Spleen (tissue), 11 donors: Measurements from ENCODE around the gene IQCB1. TPM values are rescaled to one million over a fixed set of nuclear protein-coding genes. Genes with fewer than 3 reads are reported as not detected.
"Not testable (repeated sequence)": the region's sequence is repeated elsewhere in the genome, so short reads cannot be mapped to it uniquely, and the experiment has no call there.

Experiments
- DNase-seq: peaks from one replicate; pipeline ENCODE4 v3.0.0-alpha.2; 2020
- H3K27ac ChIP-seq, 8 donors: fragments of 200-600 bp; sonication (generic) in 7 of 8; 1 replicate in 4 of 8; 2 replicates in 4 of 8; pipeline versions ENCODE4 v1.5.0 to v1.8.0; 2016 to 2021; ENCODE audit warnings: inconsistent platforms in 4 of 8, mild to moderate bottlenecking in 4 of 8, moderate library complexity in 1 of 8
- H3K27me3 ChIP-seq, 7 donors: fragments of 200-600 bp; sonication (generic) in 6 of 7; replicated peaks in 1 of 7; 1 replicate in 4 of 7; 2 replicates in 3 of 7; pipeline versions ENCODE4 v1.5.0 to v1.8.0; 2016 to 2021; ENCODE audit warnings: inconsistent platforms in 3 of 7, mild to moderate bottlenecking in 1 of 7
- H3K36me3 ChIP-seq, 6 donors: fragments of 200-600 bp; sonication (generic) in 5 of 6; 1 replicate in 4 of 6; 2 replicates in 2 of 6; pipeline versions ENCODE4 v1.5.0 to v1.8.0; 2016 to 2021; ENCODE audit warnings: inconsistent platforms in 2 of 6
- H3K4me1 ChIP-seq, 6 donors: fragments of 200-600 bp; sonication (generic) in 5 of 6; 1 replicate in 3 of 6; 2 replicates in 3 of 6; pipeline versions ENCODE4 v1.5.0 to v1.8.0; 2016 to 2021; ENCODE audit warnings: inconsistent platforms in 3 of 6
- H3K4me3 ChIP-seq, 8 donors: fragments of 200-600 bp; sonication (generic) in 7 of 8; 1 replicate in 4 of 8; 2 replicates in 4 of 8; pipeline versions ENCODE4 v1.5.0 to v1.8.0; 2016 to 2021; ENCODE audit warnings: inconsistent platforms in 4 of 8, mild to moderate bottlenecking in 4 of 8, moderate library complexity in 2 of 8
- H3K9me3 ChIP-seq, 8 donors: fragments of 200-600 bp; sonication (generic) in 7 of 8; 1 replicate in 4 of 8; 2 replicates in 4 of 8; pipeline versions ENCODE4 v1.5.0 to v1.8.0; 2016 to 2021; ENCODE audit warnings: inconsistent platforms in 4 of 8
- CTCF ChIP-seq, 11 experiments: fragments of 200-600 bp in 7 of 11; fragments of 450-650 bp in 4 of 11; sonication (generic) in 4 of 11; IDR thresholded peaks in 8 of 11; conservative IDR thresholded peaks in 3 of 11; 1 replicate in 7 of 11; 2 replicates in 4 of 11; pipeline versions ENCODE4 v1.4.0 to v1.8.0; 2016 to 2021; ENCODE audit warnings: antibody characterized with exemption in 11 of 11, inconsistent platforms in 4 of 11, mild to moderate bottlenecking in 1 of 11
- POLR2A ChIP-seq, 3 donors: fragments of 450-650 bp; IDR thresholded peaks; one replicate each; pipeline ENCODE4 v1.5.1; 2017; ENCODE audit warnings: antibody characterized with exemption in 3 of 3, mild to moderate bottlenecking in 1 of 3
- POLR2AphosphoS5 ChIP-seq, 3 donors: sonication (generic); formaldehyde crosslinking; IDR thresholded peaks; one replicate each; pipeline ENCODE4 v1.5.1; 2017; ENCODE audit warnings: antibody characterized with exemption in 3 of 3
- WGBS, 5 donors: extraction: QIAGEN DNeasy Blood & Tissue Kit in 3 of 5; methylation state at CpG; one replicate each; pipeline versions ENCODE4 v1.1.5 to v1.1.7; 2013 to 2018; 5-methylcytosine and 5-hydroxymethylcytosine counted together
- intact Hi-C: fragments of 100-400 bp; cut with DNase I; formaldehyde crosslinking; loops from one replicate; pipeline ENCODE4 v1.15.0; 2023; ENCODE audit warnings: low total_unique reads
- polyA plus RNA-seq, 3 donors: library from polyadenylated mRNA; stranded (reverse); fragments of 200-250 nt; gene quantifications; one replicate each; pipeline ENCODE4 v1.2.1, GENCODE V29; 2013
- total RNA-seq, 7 donors: library from RNA; depleted of rRNA in 3 of 7; stranded (reverse); fragments of >200 nt in 3 of 7; fragmentation: NEBNext Ultra II Directional in 4 of 7; extraction: Animal tissue kit (Norgen Biotek cat#: 25700) in 4 of 7; gene quantifications; one replicate each; pipeline versions ENCODE4 v1.1.0 to v1.2.1, GENCODE V29; 2016 to 2021
- donor health status: healthy with polysubstance abuse.
- donor health status: DM: no; HTN: no; CAD: no; lungs with moderate emphysema.
- donor health status: DM: no; HTN: no; CAD: no.
- donor health status: Bipolar disorder and iron deficiency.
- donor health status: healthy.
- donor health status: DM: no; HTN: no; CAD: no.
- donor health status: DM: yes; HTN: yes; CAD: no.

The IQCB1 gene
- total and polyA plus RNA-seq, 10 donors, result 14.9 to 39.1 (median 26.5) TPM

GRCh38 chr3:121796970-121797369 lies 37.9 kb downstream of the IQCB1 start:
- Histone ChIP-seq H3K4me1 (peaks cover 0 to 29% (median 10%) of the 10 kb centered on the region in 6 donors), H3K9me3 (no peaks in the 10 kb centered on the region), H3K27me3 (no peaks in the 10 kb centered on the region), H3K27ac (no peak overlapping the region), H3K36me3 (peaks cover 0 to 50% (median 3%) of the 10 kb centered on the region in 6 donors), H3K4me3 (no peak overlapping the region)
- TF ChIP-seq POLR2AphosphoS5 (IDR thresholded peaks at IDR 0.05) (no peak), POLR2A (IDR thresholded peaks at IDR 0.05) (no peak), CTCF (IDR thresholded peaks at IDR 0.05 in 8 of 11, conservative IDR thresholded peaks at IDR 0.05 in 3 of 11) (no peak)
- intact Hi-C loops, result no loop called here
- no peak for DNase-seq
- 41 to 54% (median 46%) methylated on average over 1 of the region's 1 CpG for WGBS, 5 donors

- Histone ChIP-seq H3K9me3 (no peaks in the 10 kb centered on the region), H3K27ac (peak overlapping the region; percentile 6 to 76 (median 58)), H3K4me3 (no peak overlapping the region), H3K4me1 (peaks cover 0 to 29% (median 10%) of the 10 kb centered on the region in 6 donors), H3K36me3 (peaks cover 0 to 69% (median 10%) of the 10 kb centered on the region in 6 donors), H3K27me3 (no peaks in the 10 kb centered on the region)
- no peak for TF ChIP-seq POLR2AphosphoS5 (IDR thresholded peaks at IDR 0.05)
- no peak for TF ChIP-seq CTCF (IDR thresholded peaks at IDR 0.05 in 8 of 11, conservative IDR thresholded peaks at IDR 0.05 in 3 of 11)
- TF ChIP-seq POLR2A (IDR thresholded peaks at IDR 0.05), result no peak
- 56 to 80% (median 70%) methylated on average over 2 of the region's 2 CpGs for WGBS, 5 donors
- no peak for DNase-seq
- intact Hi-C loops, result no loop called here
These were observed 40.4 kb downstream of the IQCB1 start for GRCh38 chr3:121794264-121794983.

- Histone ChIP-seq H3K9me3 (no peaks in the 10 kb centered on the region), H3K36me3 (peaks cover 0 to 70% (median 20%) of the 10 kb centered on the region in 6 donors), H3K4me1 (peaks cover 0 to 29% (median 10%) of the 10 kb centered on the region in 6 donors), H3K27me3 (no peaks in the 10 kb centered on the region), H3K27ac (peak overlapping the region in 7 of 8 donors; percentile 9 to 76 (median 61)), H3K4me3 (no peak overlapping the region)
- intact Hi-C loops, result no loop called here
- TF ChIP-seq CTCF (IDR thresholded peaks at IDR 0.05 in 8 of 11, conservative IDR thresholded peaks at IDR 0.05 in 3 of 11) (no peak), POLR2A (IDR thresholded peaks at IDR 0.05) (no peak), POLR2AphosphoS5 (IDR thresholded peaks at IDR 0.05) (no peak)
- 77 to 84% (median 80%) methylated on average over 3 of the region's 3 CpGs for WGBS, 5 donors
- DNase-seq, result no peak
These were observed 41.8 kb downstream of the IQCB1 start for GRCh38 chr3:121793078-121793477.

GRCh38 chr3:121786485-121786884 lies 48.4 kb downstream of the IQCB1 start:
- 94 to 99% (median 96%) methylated on average over 2 of the region's 2 CpGs for WGBS, 5 donors
- H3K36me3 ChIP-seq, result peaks cover 0 to 96% (median 41%) of the 10 kb centered on the region in 6 donors

GRCh38 chr3:121782784-121783183 lies 52.1 kb downstream of the IQCB1 start:
- H3K4me3 ChIP-seq, H3K9me3 ChIP-seq, intact Hi-C loops, DNase-seq, H3K4me1 ChIP-seq, H3K27ac ChIP-seq, H3K27me3 ChIP-seq: not testable (repeated sequence)
- H3K36me3 ChIP-seq, result peaks cover 0 to 96% (median 50%) of the 10 kb centered on the region in 6 donors
- 83 to 91% (median 88%) methylated on average over 8 of the region's 8 CpGs for WGBS, 5 donors

More at GRCh38 chr3:121786485-121786884, 48.4 kb downstream of the IQCB1 start:
- H3K4me1 ChIP-seq, result no peaks in the 10 kb centered on the region
- no peaks in the 10 kb centered on the region for H3K27me3 ChIP-seq
- no peaks in the 10 kb centered on the region for H3K9me3 ChIP-seq
- TF ChIP-seq POLR2AphosphoS5 (IDR thresholded peaks at IDR 0.05), result no peak
- TF ChIP-seq CTCF (IDR thresholded peaks at IDR 0.05 in 8 of 11, conservative IDR thresholded peaks at IDR 0.05 in 3 of 11), result no peak
- intact Hi-C loops, result no loop called here
- no peak overlapping the region for H3K27ac ChIP-seq
- DNase-seq, result no peak
- no peak overlapping the region for H3K4me3 ChIP-seq
